Liver (tissue), 9 donors: Measurements from ENCODE around the gene LRMDA. TPM values are rescaled to one million over a fixed set of nuclear protein-coding genes. Genes with fewer than 3 reads are reported as not detected.

Experiments used
- DNase-seq: peaks from one replicate; pipeline ENCODE4 v3.0.0-alpha.2; 2017; ENCODE audit warnings: low spot score
- H3K27ac ChIP-seq, 2 donors: one replicate each; pipeline ENCODE4 v1.7.0; 2013; ENCODE audit warnings: inconsistent platforms in 2 of 2, low read length in 2 of 2, control low read depth in 1 of 2, low read depth in 1 of 2, mild to moderate bottlenecking in 1 of 2
- H3K27me3 ChIP-seq, 4 donors: one replicate each; pipeline versions ENCODE4 v1.6.1 to v1.7.0; 2013; ENCODE audit warnings: low read length in 3 of 4, inconsistent platforms in 1 of 4, mild to moderate bottlenecking in 1 of 4, moderate library complexity in 1 of 4; ENCODE audit not compliant: control insufficient read depth in 4 of 4, insufficient read depth in 4 of 4
- H3K36me3 ChIP-seq, 4 donors: one replicate each; pipeline versions ENCODE4 v1.6.1 to v1.7.0; 2013; ENCODE audit warnings: low read length in 3 of 4, mild to moderate bottlenecking in 3 of 4, low read depth in 1 of 4, moderate library complexity in 1 of 4; ENCODE audit not compliant: control insufficient read depth in 4 of 4, insufficient read depth in 3 of 4
- H3K4me1 ChIP-seq, 4 donors: one replicate each; pipeline versions ENCODE4 v1.6.1 to v1.7.0; 2013; ENCODE audit warnings: low read length in 3 of 4, mild to moderate bottlenecking in 3 of 4, moderate library complexity in 1 of 4; ENCODE audit not compliant: control insufficient read depth in 4 of 4, insufficient read depth in 4 of 4
- H3K4me3 ChIP-seq, 3 donors: one replicate each; pipeline versions ENCODE4 v1.6.1 to v1.7.0; 2013; ENCODE audit warnings: low read length in 3 of 3, control low read depth in 1 of 3, low read depth in 1 of 3, mild to moderate bottlenecking in 1 of 3
- H3K9ac ChIP-seq, 2 donors: one replicate each; pipeline ENCODE4 v1.7.0; 2013; ENCODE audit warnings: low read length in 2 of 2, mild to moderate bottlenecking in 2 of 2, moderate library complexity in 2 of 2, control low read depth in 1 of 2, low read depth in 1 of 2
- H3K9me3 ChIP-seq, 4 donors: one replicate each; pipeline versions ENCODE4 v1.6.1 to v1.7.0; 2013; ENCODE audit warnings: low read length in 3 of 4; ENCODE audit not compliant: control insufficient read depth in 4 of 4
- ATF3 ChIP-seq: IDR thresholded peaks from 2 replicates; pipeline ENCODE4 v1.6.1; 2016; ENCODE audit warnings: antibody characterized with exemption
- EGR1 ChIP-seq, 2 donors: IDR thresholded peaks; 2 replicates each; pipeline ENCODE4 v1.6.1; 2016 to 2018; ENCODE audit warnings: antibody characterized with exemption in 2 of 2, low read depth in 2 of 2
- FOXA1 ChIP-seq: IDR thresholded peaks from 2 replicates; pipeline ENCODE4 v1.6.1; 2016; ENCODE audit warnings: antibody characterized with exemption
- FOXA2 ChIP-seq: IDR thresholded peaks from 2 replicates; pipeline ENCODE4 v1.6.1; 2016; ENCODE audit warnings: antibody characterized with exemption
- GABPA ChIP-seq, 2 donors: IDR thresholded peaks in 1 of 2; conservative IDR thresholded peaks in 1 of 2; 2 replicates each; pipeline ENCODE4 v1.6.1; 2016; ENCODE audit warnings: antibody characterized with exemption in 2 of 2, mild to moderate bottlenecking in 1 of 2, moderate library complexity in 1 of 2
- HNF4A ChIP-seq, 2 donors: conservative IDR thresholded peaks; 2 replicates each; pipeline ENCODE4 v1.6.1; 2016; ENCODE audit warnings: antibody characterized with exemption in 2 of 2, mild to moderate bottlenecking in 2 of 2
- HNF4G ChIP-seq: IDR thresholded peaks from 2 replicates; pipeline ENCODE4 v1.6.1; 2016; ENCODE audit warnings: antibody characterized with exemption
- JUND ChIP-seq, 2 donors: IDR thresholded peaks; 2 replicates each; pipeline ENCODE4 v1.6.1; 2016; ENCODE audit warnings: antibody characterized with exemption in 2 of 2
- NR2F2 ChIP-seq: IDR thresholded peaks from 2 replicates; pipeline ENCODE4 v1.6.1; 2016; ENCODE audit warnings: antibody characterized with exemption
- RAD21 ChIP-seq, 2 donors: IDR thresholded peaks; 2 replicates each; pipeline ENCODE4 v1.6.1; 2016; ENCODE audit warnings: antibody characterized with exemption in 2 of 2, mild to moderate bottlenecking in 2 of 2
- RXRA ChIP-seq, 2 donors: IDR thresholded peaks; 2 replicates each; pipeline ENCODE4 v1.6.1; 2017 to 2018; ENCODE audit warnings: antibody characterized with exemption in 2 of 2, mild to moderate bottlenecking in 1 of 2
- SP1 ChIP-seq: IDR thresholded peaks from 2 replicates; pipeline ENCODE4 v1.6.1; 2018; ENCODE audit warnings: antibody characterized with exemption, mild to moderate bottlenecking
- TAF1 ChIP-seq: conservative IDR thresholded peaks from 2 replicates; pipeline ENCODE4 v1.6.1; 2016; ENCODE audit warnings: antibody characterized with exemption, mild to moderate bottlenecking
- YY1 ChIP-seq: IDR thresholded peaks from 2 replicates; pipeline ENCODE4 v1.6.1; 2016; ENCODE audit warnings: antibody characterized with exemption, mild to moderate bottlenecking
- ZBTB33 ChIP-seq: IDR thresholded peaks from 2 replicates; pipeline ENCODE4 v1.6.1; 2016; ENCODE audit warnings: antibody characterized with exemption
- WGBS: extraction: QIAGEN DNeasy Blood & Tissue Kit; methylation state at CpG from one replicate; pipeline ENCODE4 v1.1.7; 2013; 5-methylcytosine and 5-hydroxymethylcytosine counted together
- polyA plus RNA-seq, 2 donors: library from polyadenylated mRNA; stranded (reverse) in 1 of 2; unstranded in 1 of 2; fragments of 200-250 nt in 1 of 2; fragments of >200 nt in 1 of 2; fragmentation: Nextera tagmentation in 1 of 2; extraction: Ambion mirVana in 1 of 2; gene quantifications; one replicate each; pipeline versions ENCODE4 v1.2.1 to v1.2.3, GENCODE V29; 2013 to 2015
- total RNA-seq, 2 donors: library from RNA; depleted of rRNA; stranded (reverse); fragments of >200 nt; gene quantifications; one replicate each; pipeline ENCODE4 v1.2.3, GENCODE V29; 2014
- TF ChIP-seq, protein P1 (sequence below): IDR thresholded peaks from 2 replicates; pipeline ENCODE4 v1.6.1; 2016; ENCODE audit warnings: antibody characterized with exemption, mild to moderate bottlenecking
- TF ChIP-seq, protein P2 (sequence below): fragments of 150-350 bp; IDR thresholded peaks from 2 replicates; pipeline ENCODE4 v1.5.1; 2017; ENCODE audit warnings: improper control_type of control experiment, low read depth, low read length; ENCODE audit not compliant: missing input control
- TF ChIP-seq, protein P3 (sequence below): IDR thresholded peaks from 2 replicates; pipeline ENCODE4 v1.6.1; 2016; ENCODE audit warnings: antibody characterized with exemption
- donor health status: healthy.
- donor health status: healthy.
- donor health status: healthy.
- donor health status: healthy.
- donor health status: healthy.

LRMDA gene
- total and polyA plus RNA-seq, 4 donors, result 7.9 to 15.8 (median 11.3) TPM

DNA sequence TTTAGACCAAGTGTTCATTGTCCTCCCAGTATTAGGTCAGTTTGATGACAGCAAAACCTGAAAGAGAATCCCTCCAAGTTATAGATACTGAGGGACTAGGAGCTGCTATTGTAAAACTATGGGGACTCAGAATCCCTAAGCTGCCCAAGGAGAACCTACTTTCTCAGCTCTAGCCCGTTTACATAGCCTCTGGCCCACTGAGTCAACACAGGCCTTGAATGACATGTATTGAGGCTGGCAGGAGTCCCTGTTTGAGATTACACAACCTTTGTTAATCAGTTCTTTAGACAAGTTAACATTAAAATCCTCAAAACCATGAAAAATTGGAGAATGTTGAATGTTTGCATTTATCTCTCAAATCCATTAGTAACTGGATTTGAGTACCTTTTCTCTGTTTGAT lies 1127.2 kb downstream of the LRMDA start:
- Histone ChIP-seq H3K9ac (no peak overlapping the region), H3K4me1 (peaks cover 0 to 15% (median 12%) of the 10 kb centered on the region in 4 donors), H3K27ac (no peak overlapping the region), H3K4me3 (no peak overlapping the region), H3K9me3 (no peaks in the 10 kb centered on the region), H3K36me3 (no peaks in the 10 kb centered on the region), H3K27me3 (no peaks in the 10 kb centered on the region)
- 20% methylated on average over 1 of the region's 1 CpG for WGBS
- no peak for DNase-seq
- TF ChIP-seq, protein P1, sequence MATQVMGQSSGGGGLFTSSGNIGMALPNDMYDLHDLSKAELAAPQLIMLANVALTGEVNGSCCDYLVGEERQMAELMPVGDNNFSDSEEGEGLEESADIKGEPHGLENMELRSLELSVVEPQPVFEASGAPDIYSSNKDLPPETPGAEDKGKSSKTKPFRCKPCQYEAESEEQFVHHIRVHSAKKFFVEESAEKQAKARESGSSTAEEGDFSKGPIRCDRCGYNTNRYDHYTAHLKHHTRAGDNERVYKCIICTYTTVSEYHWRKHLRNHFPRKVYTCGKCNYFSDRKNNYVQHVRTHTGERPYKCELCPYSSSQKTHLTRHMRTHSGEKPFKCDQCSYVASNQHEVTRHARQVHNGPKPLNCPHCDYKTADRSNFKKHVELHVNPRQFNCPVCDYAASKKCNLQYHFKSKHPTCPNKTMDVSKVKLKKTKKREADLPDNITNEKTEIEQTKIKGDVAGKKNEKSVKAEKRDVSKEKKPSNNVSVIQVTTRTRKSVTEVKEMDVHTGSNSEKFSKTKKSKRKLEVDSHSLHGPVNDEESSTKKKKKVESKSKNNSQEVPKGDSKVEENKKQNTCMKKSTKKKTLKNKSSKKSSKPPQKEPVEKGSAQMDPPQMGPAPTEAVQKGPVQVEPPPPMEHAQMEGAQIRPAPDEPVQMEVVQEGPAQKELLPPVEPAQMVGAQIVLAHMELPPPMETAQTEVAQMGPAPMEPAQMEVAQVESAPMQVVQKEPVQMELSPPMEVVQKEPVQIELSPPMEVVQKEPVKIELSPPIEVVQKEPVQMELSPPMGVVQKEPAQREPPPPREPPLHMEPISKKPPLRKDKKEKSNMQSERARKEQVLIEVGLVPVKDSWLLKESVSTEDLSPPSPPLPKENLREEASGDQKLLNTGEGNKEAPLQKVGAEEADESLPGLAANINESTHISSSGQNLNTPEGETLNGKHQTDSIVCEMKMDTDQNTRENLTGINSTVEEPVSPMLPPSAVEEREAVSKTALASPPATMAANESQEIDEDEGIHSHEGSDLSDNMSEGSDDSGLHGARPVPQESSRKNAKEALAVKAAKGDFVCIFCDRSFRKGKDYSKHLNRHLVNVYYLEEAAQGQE, result no peak
- no peak for TF ChIP-seq GABPA (IDR thresholded peaks at IDR 0.05 in 1 of 2, conservative IDR thresholded peaks at IDR 0.05 in 1 of 2)
- TF ChIP-seq TAF1, result no peak
- peak; percentile 97 for TF ChIP-seq FOXA1
- TF ChIP-seq RAD21 (IDR thresholded peaks at IDR 0.05), result peak in 1 of 2 donors; percentile 21
- no peak for TF ChIP-seq NR2F2
- TF ChIP-seq HNF4G, result no peak
- TF ChIP-seq SP1, result peak; percentile 17
- TF ChIP-seq, protein P2, sequence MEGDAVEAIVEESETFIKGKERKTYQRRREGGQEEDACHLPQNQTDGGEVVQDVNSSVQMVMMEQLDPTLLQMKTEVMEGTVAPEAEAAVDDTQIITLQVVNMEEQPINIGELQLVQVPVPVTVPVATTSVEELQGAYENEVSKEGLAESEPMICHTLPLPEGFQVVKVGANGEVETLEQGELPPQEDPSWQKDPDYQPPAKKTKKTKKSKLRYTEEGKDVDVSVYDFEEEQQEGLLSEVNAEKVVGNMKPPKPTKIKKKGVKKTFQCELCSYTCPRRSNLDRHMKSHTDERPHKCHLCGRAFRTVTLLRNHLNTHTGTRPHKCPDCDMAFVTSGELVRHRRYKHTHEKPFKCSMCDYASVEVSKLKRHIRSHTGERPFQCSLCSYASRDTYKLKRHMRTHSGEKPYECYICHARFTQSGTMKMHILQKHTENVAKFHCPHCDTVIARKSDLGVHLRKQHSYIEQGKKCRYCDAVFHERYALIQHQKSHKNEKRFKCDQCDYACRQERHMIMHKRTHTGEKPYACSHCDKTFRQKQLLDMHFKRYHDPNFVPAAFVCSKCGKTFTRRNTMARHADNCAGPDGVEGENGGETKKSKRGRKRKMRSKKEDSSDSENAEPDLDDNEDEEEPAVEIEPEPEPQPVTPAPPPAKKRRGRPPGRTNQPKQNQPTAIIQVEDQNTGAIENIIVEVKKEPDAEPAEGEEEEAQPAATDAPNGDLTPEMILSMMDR, result no peak
- TF ChIP-seq HNF4A (conservative IDR thresholded peaks at IDR 0.05), result peak; percentile 28 to 50
- TF ChIP-seq ZBTB33, result no peak
- peak in 1 of 2 donors; percentile 39 for TF ChIP-seq JUND (IDR thresholded peaks at IDR 0.05)
- TF ChIP-seq FOXA2, result peak; percentile 99
- TF ChIP-seq, protein P3, sequence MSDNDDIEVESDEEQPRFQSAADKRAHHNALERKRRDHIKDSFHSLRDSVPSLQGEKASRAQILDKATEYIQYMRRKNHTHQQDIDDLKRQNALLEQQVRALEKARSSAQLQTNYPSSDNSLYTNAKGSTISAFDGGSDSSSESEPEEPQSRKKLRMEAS, result no peak
- TF ChIP-seq YY1, result peak; percentile 38
- no peak for TF ChIP-seq EGR1 (IDR thresholded peaks at IDR 0.05; ENCODE audit: low read depth in 2 of 2)
- no peak for TF ChIP-seq ATF3
- TF ChIP-seq RXRA (IDR thresholded peaks at IDR 0.05), result peak in 1 of 2 donors; percentile 59
